ENCODE results near the gene TOR2A.
A peak's percentile ranks its signal among the peaks of the same experiment; 100 is the strongest.
"Not testable (repeated sequence)": the region's sequence is repeated elsewhere in the genome, so short reads cannot be mapped to it uniquely, and the experiment has no call there.

Gene TOR2A

DNA sequence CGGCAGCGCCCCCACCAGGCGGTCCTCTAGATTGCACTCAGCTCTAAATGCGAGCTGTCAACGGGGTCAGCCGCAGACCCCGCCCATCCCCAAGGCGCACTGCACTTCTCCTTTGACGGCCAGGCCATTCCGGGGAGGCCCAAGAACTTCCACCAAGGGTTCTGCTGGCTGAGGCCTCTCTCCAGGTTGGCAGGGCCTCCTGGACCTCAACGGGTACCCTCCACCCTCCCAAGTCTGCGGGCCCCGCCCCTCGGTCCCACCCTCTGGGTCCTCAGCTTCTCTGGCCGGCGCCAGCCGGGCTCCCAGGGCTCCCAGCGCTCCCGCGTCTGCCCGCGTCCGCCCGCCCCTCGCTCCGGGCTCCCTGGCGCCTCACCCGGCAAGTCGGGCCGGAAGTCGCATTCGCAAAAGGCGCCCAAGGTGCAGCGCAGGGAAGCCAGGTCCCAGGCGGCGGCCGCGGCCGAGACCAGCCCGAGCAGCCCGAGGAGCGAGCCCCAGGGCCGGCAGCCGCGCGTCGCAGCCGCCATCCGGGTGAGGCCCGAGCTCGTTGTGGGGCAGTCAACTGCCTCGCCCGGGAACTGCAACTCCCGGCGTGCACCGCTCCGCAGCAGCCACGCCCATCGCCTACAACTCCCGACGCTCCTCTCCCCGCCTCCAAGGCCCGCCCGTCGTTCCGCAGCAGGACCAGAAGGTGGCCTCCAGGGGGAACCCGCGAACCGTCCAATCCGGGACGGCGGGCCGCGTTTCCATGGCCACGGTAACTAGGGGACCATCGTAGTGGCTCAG is at the start of gene TOR2A:
TSS of gene TOR2A (minus strand) at position 548 of the 783 bp plus-strand sequence. CDS start at position 524, 24 bp downstream.
- DNase-seq: peak; percentile 99

DNA sequence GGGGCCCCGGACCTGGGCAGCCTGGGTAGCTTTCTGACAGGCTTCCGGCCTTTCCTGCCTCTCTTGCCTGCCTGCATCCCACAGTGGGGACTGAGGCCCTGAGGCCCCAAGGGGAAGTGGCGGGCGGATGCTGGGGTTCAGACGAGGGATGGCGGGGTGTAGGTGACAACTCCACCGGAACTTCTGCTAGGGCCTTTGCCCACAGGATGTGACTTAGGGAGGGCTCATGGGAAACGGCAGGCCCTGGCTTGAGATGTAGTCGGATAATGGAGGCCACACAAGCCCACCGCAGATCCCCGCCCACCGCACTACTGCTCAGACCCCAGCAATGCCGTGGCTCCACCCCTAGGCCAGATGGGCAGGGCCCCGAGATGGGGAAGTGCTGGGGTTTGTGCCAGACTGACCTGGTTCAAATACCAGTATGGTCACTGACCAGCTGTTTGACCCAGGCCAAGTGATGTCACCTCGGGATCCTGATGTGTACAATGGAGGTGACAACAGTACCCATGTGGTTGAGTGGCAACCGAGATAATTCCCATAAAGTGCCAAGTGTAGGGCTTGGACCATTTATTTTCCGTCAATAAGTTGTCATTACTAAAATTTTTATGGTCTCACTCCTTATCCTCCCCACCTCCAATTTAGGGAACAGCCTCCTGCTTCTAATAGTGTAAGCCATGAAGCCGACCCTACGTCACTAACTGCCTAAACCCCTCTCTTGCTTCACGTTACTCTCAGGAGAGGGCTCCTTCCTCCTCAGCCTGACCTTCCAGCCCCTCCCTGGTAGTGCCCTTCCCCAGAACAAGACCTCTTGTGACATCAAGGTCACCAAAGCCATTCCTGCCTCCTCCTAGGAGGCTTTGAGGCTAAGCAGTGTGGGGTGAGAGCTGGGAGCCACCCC is 48.3 kb upstream of the TOR2A start:
- DNase-seq: no peak

DNA sequence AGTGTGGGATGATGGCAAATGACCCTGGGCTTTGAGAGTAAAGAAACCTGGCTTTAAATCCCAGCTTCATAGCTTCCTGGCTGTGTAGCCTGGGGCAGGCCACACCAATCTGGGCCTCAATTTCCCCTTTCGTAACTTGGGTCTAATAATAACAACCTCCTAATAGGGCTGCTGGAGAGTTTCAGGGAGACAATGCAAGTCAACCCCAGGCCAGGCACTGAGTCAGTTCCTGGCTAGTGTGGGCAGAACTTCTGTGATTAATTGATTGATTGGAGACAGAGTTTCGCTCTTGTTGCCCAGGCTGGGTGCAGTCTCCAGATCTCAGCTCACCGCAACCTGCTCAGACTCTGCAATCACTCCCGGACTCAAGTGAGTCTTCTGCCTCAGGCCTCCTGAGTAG is 46.7 kb upstream of the TOR2A start:
- DNase-seq: no peak

DNA sequence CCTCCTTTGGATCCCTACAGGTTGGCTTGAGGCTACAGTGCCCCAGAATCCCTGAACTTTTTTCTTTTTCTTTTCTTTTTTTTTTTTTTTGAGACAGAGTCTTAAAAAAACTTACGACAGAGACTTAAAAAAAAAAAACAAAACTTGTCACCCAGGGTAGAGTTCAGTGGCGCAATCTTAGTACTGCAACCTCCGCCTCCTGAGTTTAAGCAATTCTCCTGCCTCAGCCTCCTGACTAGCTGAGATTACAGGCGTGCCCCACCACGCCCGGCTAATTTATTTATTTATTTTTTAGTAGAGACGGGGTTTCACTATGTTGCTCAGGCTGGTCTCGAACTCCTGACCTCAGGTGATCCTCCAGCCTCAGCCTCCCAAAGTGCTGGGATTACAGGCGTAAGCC is 45.8 kb upstream of the TOR2A start:
- not testable (repeated sequence) for DNase-seq

DNA sequence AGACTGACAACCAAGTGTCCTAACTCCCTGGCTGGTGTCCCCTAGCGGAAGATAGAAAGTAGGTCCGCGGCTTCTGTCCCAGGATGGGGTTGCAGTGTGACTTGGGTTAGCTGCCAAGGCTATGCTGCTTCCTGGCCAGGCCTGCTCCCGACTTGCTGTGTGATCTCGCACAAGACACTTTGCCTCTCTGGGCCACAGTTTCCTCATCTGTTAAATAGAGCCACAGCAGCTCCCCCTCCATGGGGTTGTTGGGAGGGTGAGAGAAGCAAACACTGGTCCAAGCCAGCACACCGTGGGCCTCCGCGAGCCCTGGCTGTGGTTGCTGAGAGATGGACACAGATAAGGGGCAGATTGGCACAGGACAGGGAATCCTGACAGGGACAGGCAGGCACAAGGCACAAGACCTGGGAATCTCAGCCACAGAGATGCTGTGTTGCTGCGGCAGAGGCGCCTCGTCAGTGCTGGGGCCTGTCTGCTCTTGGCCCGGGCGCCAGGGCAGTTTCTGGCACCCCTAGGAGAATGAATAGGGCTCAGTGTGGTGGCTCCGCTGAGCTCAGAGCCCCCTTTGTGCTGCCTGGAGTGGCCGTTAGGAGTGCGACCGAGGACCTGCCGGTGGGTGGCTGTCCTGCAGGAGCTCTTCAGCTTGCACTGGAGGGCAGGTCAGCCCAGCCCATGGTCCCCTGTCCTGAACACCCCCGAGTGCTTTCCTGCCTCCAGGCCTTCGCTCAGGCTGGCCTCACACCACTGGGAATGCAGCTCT is 45.2 kb upstream of the TOR2A start:
- DNase-seq: no peak

DNA sequence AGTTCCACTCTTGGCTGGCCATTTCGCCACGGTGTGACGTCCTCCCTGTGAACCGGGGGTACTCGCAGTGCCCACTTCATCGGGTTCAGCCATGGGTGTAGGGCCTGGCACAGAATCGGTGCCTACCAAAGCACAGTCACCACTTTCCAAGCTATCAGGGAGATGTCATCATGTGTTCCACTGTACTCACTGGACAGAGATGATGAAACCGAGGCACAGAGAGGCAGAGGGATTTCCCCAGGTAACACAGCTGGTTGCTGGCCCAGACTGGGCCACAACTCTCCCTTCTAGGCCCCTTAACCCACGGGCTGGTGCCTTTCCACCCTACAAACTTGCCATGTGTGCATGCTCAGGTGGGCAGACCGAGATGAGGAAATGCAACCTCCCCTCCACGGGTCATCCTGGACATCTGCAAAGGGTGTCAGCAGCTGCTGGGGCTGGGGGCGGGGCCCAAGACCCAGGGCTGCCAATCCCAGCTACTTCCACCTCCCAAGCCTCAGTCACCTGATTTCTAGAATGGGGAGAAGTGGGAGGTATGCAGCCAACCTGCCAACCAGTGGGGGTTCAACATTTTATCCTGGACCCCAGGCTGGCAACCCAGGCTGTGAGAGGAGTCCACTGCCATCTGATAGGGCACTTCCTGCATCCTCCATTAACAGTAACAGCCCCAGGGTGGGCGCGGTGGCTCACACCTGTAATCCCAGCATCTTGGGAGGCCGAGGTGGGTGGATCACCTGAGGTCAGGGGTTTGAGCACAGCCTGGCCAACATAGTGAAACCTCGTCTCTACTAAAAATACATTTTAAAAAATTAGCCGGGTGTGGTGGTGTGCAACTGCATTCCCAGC is 44.3 kb upstream of the TOR2A start:
- peak; percentile 41 for DNase-seq

DNA sequence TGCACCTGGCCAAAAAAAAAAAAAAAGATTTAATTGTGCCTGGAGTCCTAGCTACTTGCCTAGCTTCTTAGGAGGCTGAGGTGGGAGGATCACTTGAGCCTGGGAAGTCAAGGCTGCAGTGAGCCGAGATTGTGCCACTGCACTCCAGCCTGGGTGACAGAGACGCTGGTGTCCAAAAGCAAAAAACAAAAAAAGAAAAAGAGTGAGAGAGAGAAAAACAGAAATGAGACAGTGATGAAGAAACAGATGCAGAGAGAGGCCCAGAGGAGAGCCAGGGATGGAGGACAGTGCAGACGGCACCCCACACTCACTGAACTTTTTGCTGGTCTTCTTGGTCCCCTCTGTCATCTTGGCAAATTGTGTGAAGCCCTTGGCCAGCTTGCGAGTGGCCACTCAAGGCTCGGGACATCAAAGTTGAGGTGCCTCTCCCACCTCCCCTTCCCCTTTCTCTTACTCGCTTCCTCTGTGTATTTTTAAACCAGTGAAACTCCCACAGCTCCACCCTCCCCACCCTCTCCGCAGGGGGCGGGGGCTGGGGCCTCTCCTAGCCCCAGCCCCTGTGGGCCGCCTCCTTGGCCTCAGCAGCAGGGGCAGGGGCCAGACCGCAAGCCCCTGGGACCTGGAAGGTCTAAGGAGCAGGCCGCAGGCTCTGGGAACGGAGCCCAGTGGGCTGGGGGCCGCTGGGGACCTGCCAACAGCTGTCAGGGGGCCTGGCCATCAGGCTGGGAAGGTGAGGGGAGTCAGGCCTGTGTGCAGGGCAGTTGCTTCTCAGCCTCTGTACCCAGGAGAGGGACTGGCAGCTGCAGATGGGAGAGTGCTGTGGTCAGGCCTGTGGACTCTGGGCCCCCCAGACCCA is 43.4 kb upstream of the TOR2A start, which contains the start of gene SH2D3C:
TSS of gene SH2D3C (minus strand) at position 387 of the 856 bp plus-strand sequence. CDS start at position 348, 39 bp downstream.
- no peak for DNase-seq

DNA sequence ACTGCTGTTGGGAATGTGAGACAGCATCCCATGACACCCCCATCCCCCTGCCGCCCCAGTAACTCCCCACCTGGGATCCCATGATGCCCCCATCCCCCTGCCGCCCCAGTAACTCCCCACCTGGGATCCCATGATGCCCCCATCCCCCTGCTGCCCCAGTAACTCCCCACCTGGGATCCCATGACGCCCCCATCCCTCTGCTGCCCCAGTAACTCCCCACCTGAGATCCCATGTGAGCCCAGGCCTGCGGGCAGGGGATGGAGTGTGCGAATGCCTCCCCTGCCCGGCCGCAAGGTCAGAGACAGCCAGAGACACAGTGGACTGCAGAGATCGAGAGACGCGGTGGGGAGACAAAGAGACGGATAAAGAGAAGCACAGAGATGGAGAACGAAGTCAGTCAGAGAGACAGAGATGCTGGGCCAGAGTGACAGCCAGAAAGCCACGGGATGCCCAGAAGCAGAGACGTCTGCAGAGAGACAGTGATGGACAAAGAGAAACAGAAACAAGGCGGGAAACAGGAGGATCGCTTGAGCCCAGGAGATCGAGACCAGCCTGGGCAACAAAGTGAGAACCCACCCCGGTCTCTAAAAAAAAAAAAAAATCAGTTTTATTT is 42.4 kb upstream of the TOR2A start:
- no peak for DNase-seq

DNA sequence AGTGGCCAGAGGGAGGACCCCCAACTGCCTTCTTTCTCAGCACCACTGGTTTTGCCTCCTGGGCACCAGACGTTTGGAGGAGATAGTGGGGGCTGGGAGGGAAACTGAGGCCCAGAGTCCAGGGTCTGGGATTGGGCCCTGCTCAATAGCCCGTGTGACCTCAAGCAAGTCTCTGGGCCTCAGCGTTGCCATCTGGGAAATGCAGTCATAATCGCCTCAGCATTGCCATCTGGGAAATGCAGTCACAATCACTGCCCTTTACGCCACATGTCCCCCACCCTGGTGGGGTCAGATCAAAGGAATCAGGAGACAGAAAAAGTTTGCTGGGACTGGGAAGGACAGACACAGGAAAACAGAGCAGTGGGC is 41.8 kb upstream of the TOR2A start:
- no peak for DNase-seq

DNA sequence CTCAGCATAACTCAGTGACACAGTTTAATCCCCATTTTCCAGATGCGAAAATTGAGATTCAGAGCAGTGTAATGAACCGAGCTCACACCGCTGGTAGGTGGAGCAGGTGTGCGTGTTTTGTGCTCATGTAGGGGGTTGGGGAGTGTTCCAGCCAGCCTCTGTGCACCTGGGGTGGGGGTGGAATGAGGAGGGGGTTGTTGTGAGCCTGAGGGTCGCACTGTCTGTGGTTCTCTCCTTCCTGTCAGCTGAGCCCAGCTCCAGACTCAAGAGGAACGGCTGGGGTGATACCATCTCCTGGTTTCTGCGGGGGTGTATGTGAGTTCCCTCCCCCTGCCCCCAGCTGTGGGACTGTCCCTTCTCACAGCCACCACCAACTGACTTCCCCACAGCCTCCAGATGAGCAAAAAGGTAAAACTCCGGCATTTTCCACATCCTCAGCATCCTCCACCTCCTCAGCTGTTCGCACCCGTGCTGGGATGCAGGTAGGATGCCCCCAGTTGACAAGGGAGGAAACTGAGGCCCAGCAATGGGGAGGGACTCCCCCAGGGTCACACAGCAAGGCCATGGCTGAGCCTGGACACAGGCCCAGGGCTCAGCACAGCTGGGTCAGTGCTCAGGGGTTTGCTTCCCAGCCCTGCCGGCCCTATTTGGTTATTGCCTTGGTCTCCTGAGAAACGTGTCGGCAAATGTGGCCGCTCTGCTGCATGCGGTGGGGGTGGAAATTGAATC is 41.3 kb upstream of the TOR2A start:
- peak; percentile 64 for DNase-seq

DNA sequence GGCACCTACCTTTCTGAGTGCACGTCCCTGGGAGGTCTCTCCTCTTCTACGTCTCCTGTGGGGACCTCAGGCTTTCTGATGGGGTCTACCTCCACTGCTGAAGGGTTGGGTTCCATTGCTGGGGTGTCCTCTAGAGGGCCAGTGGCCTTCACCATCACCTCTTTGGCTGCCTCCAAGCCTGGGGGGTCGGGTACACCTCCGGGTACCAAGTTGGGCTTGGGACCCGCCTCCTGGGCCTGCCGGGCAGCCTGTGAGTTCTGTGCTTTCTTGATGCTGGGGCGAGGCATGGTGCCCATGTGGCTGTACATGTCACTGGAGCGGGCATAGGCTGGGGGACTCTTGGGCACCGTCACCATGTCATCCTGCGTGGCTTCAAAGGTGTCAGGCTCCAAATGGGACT is 38.9 kb upstream of the TOR2A start:
- DNase-seq: no peak

DNA sequence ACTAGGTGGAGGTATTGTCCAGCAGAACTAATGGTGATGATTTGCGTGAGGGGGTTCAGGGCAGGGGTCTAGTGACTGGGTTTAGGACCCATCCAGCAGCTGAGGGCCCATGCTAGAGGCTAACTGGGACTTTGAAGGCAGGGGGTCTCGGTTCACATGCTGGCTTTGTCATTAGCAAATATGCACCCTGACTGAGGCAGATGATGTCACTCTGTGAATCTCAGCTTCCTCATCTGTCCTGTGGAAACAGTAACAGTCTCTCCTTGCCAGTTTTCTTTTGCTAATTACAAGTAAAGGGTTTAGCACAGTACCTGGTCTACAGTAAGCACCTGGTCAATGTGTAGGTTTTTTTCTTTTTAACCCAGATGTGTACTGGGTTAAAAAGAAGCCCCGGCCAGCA is 38.2 kb upstream of the TOR2A start:
- peak; percentile 34 for DNase-seq

DNA sequence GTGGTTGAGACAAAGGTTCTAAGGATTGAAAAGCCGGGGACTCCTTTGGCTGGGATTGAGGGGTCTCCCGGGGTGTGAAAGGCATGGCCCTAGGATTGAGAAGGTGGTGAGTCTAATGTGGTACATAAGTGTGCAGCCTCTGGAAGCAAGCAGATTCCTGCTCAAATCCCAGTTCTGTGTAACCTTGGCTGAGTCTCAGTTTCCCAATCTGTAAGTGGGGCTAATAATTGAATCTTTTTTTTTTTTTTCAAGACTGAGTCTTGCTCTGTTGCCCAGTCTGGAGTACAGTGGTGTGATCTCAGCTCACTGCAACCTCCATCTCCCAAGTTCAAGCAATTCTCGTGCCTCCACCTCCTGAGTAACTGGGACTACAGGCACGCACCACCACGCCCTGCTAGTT is 37.5 kb upstream of the TOR2A start:
- no peak for DNase-seq

DNA sequence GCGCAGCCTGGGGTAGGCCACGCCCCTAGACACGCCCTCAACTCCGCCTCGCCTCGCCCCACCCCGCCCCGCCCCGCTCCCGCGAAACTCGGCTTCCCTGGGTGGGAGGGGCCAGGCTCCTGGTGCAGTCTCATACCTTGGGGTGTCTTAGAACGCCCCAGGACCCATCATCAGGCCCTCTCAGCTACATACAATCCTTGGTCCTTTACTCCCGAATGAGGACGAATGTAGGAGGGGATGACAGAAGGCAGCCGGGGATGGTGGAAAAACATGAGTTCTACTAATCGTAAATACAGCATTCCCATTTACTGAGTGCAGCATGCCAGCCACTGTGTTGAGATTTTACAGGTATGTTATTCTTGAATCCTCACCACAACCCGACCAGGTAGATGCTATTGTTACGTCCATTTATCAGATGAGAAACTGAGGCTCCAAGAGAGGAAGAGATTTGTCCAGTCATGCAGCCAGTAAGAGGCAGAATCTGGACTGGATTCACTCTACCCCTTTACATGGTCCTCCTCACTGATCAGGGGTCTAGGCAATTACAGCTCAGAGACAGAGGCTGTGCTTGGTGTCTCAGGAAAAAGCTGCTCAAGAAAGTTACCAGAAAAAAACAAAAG is 36.6 kb upstream of the TOR2A start:
- DNase-seq: no peak

DNA sequence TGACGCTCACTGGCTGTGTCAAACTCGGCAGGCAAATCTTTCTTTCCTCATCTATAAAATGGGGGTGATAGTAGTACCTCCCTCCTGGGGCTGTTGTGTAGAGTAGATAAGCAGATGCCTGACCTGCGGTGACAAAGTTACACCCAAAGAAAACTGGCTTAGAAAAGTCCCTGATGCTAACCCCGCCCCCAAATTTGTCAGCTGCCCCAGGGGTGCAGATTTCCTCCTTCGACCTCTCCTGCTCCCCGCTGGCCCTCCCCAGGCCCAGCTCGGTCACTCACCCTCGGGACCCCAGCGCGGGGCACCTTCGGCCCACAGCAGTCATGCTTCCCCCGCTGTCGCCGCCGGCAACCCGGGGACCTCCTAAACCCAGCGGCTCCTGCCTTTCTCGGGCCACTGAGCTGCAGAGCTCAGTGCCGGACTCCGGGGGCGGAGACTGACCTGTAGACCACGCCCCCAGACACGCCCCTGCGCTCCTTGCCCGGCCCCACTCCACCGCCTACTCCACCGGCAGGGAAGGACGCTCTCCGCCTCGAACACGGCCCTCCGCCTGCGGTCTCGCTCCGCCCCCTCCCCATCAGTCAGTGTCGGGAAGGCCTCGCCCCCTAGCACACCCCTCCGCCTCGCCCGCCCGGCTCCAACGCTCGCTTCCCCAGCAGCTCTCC is 35.9 kb upstream of the TOR2A start:
- peak; percentile 99 for DNase-seq

DNA sequence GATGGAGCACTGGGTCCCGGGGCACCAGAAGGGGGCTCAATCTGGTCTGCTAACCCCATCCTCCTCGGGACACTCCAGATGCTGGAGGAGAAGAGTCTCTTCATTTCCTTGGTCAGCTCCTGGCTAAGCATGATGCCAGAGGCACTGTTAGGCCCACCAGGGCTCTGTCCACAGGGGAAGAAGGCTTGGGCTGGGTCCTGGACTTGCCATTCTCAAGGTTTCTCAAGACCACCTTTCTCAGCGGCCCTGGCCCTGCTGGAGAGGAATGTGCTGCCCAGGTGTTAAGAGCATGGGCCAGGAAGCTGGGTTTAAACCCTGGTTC is 35.5 kb upstream of the TOR2A start:
- no peak for DNase-seq

DNA sequence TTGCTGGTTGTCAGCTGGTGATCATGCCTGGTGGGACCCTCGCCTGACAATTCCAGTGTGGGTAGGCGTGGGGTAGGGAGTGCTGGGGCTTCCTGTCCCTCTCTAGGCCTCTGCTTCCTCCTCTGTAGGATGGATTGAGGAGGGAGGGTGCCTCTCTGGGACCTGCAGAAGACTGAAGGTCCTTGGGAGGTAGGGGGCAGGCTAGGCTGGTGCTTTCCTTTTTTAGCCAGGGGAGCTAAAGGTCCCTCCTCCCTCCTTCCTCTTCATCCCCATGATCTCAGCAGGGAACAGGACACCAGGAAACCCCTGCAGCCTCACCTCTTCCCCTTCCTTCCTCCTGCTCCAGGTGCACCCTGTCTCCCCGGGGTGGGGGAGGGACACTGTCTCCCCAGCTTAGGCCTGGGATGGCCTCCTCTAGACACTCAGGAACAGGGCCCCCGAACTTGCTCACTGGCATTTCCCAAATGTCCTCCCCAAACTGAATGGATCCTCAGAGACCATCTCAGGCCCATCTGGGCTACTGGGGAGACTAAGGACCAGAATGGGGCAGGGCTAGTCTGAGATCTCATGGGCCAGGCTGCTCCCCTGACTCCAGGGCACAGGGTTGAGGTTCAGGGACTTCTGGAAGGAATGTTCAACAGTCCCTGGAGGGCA is 35.0 kb upstream of the TOR2A start:
- peak; percentile 35 for DNase-seq

DNA sequence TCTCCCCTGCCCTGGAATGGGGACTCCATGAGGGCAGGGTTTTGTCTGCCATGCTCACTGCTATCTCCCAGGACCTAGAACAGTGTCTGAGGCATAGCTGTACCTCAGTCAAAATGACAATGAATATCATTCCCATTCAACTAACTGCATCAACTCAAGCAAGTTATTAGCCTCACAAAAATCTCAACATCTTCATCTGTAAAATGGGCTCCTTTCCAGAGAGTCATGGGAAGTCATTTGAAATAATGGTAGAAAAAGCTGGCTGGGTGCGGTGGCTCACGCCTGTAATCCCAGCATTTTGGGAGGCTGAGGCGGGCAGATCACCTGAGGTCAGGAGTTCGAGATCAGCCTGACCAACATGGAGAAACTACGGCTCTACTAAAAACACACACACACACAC is 34.0 kb upstream of the TOR2A start:
- no peak for DNase-seq

DNA sequence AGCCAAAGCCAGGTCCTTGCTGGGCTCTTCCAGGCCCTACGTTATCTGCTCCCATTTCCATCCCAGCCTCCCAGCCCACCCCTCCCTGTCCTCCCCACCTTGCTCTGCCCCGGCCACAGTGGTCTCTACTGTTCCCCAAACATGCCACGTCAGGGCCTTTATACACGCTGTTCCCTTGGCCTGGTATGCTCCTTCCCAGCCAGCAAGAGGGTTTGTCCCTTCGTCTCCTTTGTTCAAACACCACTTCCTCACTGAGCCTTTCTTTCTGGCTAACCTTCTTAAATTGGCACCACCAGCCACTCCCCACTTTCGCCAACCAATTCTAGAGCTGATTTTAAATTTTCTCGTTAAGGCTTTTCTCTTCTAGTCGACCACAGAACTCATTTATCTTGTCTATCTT is 33.6 kb upstream of the TOR2A start:
- DNase-seq: no peak
